ENCODE measurements around the gene GC. TPM values are rescaled to one million over a fixed set of nuclear protein-coding genes. Genes with fewer than 3 reads are reported as not detected.
A peak's percentile ranks its signal among the peaks of the same experiment; 100 is the strongest.

Gene GC
- total and polyA plus RNA-seq, 2 experiments from 2014 or later, result not detected

DNA sequence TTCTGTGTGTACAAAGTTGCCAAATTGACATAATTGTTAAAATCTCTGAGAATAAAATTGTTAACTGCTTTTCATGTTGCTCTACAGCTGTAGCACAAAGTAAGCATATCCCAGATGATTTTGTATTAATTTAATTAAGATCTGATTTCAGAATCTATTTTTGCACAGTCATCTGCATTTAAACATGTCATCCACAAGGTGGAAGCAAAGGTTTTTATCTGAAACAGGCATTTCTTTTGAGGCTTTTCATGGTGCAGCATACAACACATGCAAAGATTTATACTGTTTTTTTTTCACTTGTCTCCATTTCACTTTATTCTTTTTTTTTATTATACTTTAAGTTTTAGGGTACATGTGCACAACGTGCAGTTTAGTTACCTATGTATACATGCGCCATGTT, 51.2 kb downstream of the GC start:
- Histone ChIP-seq H3K27me3 (replicated peaks; ENCODE audit: insufficient read depth) (0 out of 2 replicates have a peak, but pooled peaks cover 19% of the 10 kb centered on the region), H3K9me3 (ENCODE audit: low read depth) (no peaks in the 10 kb centered on the region), H3F3A (ENCODE audit: insufficient read depth) (no peaks in the 10 kb centered on the region), H3K4me3 (no peak overlapping the region), H4K20me1 (ENCODE audit: insufficient read depth) (no peaks in the 10 kb centered on the region), H3K36me3 (ENCODE audit: low read depth) (no peaks in the 10 kb centered on the region), H2AFZ (no peak overlapping the region), H3K79me2 (ENCODE audit: insufficient read depth) (no peaks in the 10 kb centered on the region), H3K9ac (no peak overlapping the region), H3K9me2 (ENCODE audit: insufficient read depth) (no peaks in the 10 kb centered on the region; the same call in 1 of the 2 replicates), H3K27ac (no peak overlapping the region), H3K4me2 (ENCODE audit: unreplicated experiment) (no peak overlapping the region), H3K4me1 (ENCODE audit: insufficient read depth) (no peaks in the 10 kb centered on the region)
- in situ Hi-C loops (cut with MboI), result no loop called here
- no peak for TF ChIP-seq EZH2 (IDR thresholded peaks at IDR 0.05; ENCODE audit: insufficient read depth, poor library complexity, severe bottlenecking)
- TF ChIP-seq EZH2phosphoT487 (IDR thresholded peaks at IDR 0.05; ENCODE audit: insufficient read depth, low read depth), result no peak
- 67 to 69% methylated on average over 2 of the region's 2 CpGs for WGBS, 2 experiments (ENCODE audit: low coverage in 1 of 2, low lambda C conversion rate in 2 of 2, missing lambda C conversion rate in 2 of 2)
- peak; percentile 70 for DNase-seq

DNA sequence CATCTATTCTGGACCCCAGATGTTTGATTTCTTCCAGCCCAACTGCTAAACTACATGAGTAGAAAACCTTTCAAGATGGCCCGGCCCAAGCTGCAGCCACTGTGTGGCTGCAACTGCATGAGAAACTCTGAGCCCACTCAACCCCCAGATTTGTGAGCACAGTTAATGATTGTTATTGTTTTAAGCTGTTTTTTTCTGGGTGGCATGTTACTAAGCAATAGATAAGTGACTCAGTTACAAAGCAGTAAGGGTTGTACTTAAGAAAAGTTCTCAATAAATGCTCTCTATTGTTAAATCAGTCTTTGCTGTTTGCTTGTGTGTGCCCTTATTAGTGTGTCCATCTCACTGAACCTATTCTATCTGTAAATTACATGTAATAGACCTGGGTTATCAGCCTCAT, 51.8 kb downstream of the GC start:
- WGBS, 2 experiments (ENCODE audit: low coverage in 1 of 2, low lambda C conversion rate in 2 of 2, missing lambda C conversion rate in 2 of 2), result 11 to 14% methylated on average over 1 of the region's 1 CpG
- Histone ChIP-seq H3F3A (ENCODE audit: insufficient read depth) (no peaks in the 10 kb centered on the region), H3K27ac (no peak overlapping the region), H3K4me3 (no peak overlapping the region), H3K4me2 (ENCODE audit: unreplicated experiment) (no peak overlapping the region), H3K9me3 (ENCODE audit: low read depth) (no peaks in the 10 kb centered on the region), H3K9ac (no peak overlapping the region), H3K79me2 (ENCODE audit: insufficient read depth) (no peaks in the 10 kb centered on the region), H3K36me3 (ENCODE audit: low read depth) (no peaks in the 10 kb centered on the region), H3K4me1 (ENCODE audit: insufficient read depth) (no peaks in the 10 kb centered on the region), H3K27me3 (replicated peaks; ENCODE audit: insufficient read depth) (0 out of 2 replicates have a peak, but pooled peaks cover 19% of the 10 kb centered on the region), H4K20me1 (ENCODE audit: insufficient read depth) (no peaks in the 10 kb centered on the region), H2AFZ (no peak overlapping the region), H3K9me2 (ENCODE audit: insufficient read depth) (no peaks in the 10 kb centered on the region; the same call in 1 of the 2 replicates)
- TF ChIP-seq EZH2phosphoT487 (IDR thresholded peaks at IDR 0.05; ENCODE audit: insufficient read depth, low read depth) (no peak), EZH2 (IDR thresholded peaks at IDR 0.05; ENCODE audit: insufficient read depth, poor library complexity, severe bottlenecking) (no peak)
- in situ Hi-C loops (cut with MboI), result no loop called here
- DNase-seq, result peak; percentile 31

DNA sequence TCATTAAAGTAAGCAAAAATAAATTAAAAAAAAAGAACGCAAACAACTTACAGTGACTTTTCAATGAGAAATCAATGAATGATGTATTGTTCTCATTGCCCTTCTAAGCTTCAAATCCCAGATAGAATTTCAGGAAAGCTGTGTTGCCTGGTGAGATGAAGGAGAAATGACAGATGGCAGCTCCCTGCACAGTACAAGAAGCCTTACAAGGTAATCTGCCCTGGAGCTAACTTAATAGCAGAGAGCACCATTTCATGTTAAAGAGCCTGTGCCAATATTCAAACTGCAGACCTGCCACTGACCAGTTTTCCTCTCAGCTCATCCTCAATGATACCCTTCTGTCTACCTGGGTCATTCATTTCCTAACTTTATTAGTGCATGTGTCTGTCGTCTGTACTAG, 54.0 kb downstream of the GC start:
- H4K20me1 ChIP-seq (ENCODE audit: insufficient read depth), result no peaks in the 10 kb centered on the region
- TF ChIP-seq EZH2 (IDR thresholded peaks at IDR 0.05; ENCODE audit: insufficient read depth, poor library complexity, severe bottlenecking), result no peak
- TF ChIP-seq EZH2phosphoT487 (IDR thresholded peaks at IDR 0.05; ENCODE audit: insufficient read depth, low read depth), result no peak
- H3K27ac ChIP-seq, result no peak overlapping the region
- H3F3A ChIP-seq (ENCODE audit: insufficient read depth), result no peaks in the 10 kb centered on the region
- no peaks in the 10 kb centered on the region for H3K4me1 ChIP-seq (ENCODE audit: insufficient read depth)
- no peak overlapping the region for H3K4me2 ChIP-seq (ENCODE audit: unreplicated experiment)
- H3K9ac ChIP-seq, result no peak overlapping the region
- 65 to 66% methylated on average over 2 of the region's 2 CpGs for WGBS, 2 experiments (ENCODE audit: low coverage in 1 of 2, low lambda C conversion rate in 2 of 2, missing lambda C conversion rate in 2 of 2)
- no peak overlapping the region for H3K4me3 ChIP-seq
- no peak for DNase-seq
- peaks cover 22% of the 10 kb centered on the region; the same call in 1 of the 2 replicates for H3K27me3 ChIP-seq (replicated peaks; ENCODE audit: insufficient read depth)
- no peaks in the 10 kb centered on the region for H3K36me3 ChIP-seq (ENCODE audit: low read depth)
- H3K9me3 ChIP-seq (ENCODE audit: low read depth), result no peaks in the 10 kb centered on the region
- H3K79me2 ChIP-seq (ENCODE audit: insufficient read depth), result no peaks in the 10 kb centered on the region
- in situ Hi-C loops (cut with MboI), result no loop called here
- H2AFZ ChIP-seq, result no peak overlapping the region
- no peaks in the 10 kb centered on the region for H3K9me2 ChIP-seq (ENCODE audit: insufficient read depth)

DNA sequence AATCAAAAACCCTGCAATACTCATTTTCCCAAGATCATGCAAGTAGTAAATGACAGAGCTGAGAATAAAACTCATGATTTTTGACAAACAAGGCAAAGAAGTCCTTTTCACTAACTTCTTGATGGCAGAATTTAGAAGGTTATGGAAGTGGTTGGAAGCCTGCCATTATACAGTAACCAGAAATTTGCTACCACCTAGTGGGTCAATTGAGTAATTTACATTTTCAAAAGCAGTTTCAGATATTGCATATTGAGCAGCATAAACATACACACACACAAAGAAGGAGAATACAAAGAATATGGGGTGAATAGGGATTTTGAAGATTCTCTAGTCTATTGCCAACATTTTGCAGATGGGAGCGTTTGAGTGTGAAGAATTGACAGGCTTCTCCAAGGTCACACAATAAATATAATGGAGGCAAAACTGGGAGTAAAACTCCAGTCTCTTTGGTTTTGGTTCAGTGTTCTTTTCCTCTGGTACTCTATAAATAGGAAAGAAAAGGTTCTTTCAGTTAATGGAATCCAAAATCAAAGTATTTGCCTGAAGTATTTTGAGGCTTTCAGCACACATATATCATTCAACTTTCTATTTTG, 70.2 kb downstream of the GC start:
- peaks cover 3% of the 10 kb centered on the region; the same call in 1 of the 2 replicates for H3K27me3 ChIP-seq (replicated peaks; ENCODE audit: insufficient read depth)
- in situ Hi-C loops (cut with MboI), result loop anchor here (25.0 kb wide), 2 partner anchors 576 to 1101 kb away; no protein-coding TSS in a partner anchor

More for the DNA sequence above, 70.2 kb downstream of the GC start:
- H3K4me2 ChIP-seq (ENCODE audit: unreplicated experiment), result no peak overlapping the region
- no peak overlapping the region for H3K27ac ChIP-seq
- H3K9me3 ChIP-seq (ENCODE audit: low read depth), result no peaks in the 10 kb centered on the region
- H3F3A ChIP-seq (ENCODE audit: insufficient read depth), result no peaks in the 10 kb centered on the region
- TF ChIP-seq EZH2phosphoT487 (IDR thresholded peaks at IDR 0.05; ENCODE audit: insufficient read depth, low read depth) (no peak), EZH2 (IDR thresholded peaks at IDR 0.05; ENCODE audit: insufficient read depth, poor library complexity, severe bottlenecking) (no peak)
- H3K9me2 ChIP-seq (ENCODE audit: insufficient read depth), result no peaks in the 10 kb centered on the region
- H3K79me2 ChIP-seq (ENCODE audit: insufficient read depth), result no peaks in the 10 kb centered on the region
- DNase-seq, result peak; percentile 84
- H3K4me3 ChIP-seq, result no peak overlapping the region
- 3 to 5% methylated on average over 1 of the region's 1 CpG for WGBS, 2 experiments (ENCODE audit: low coverage in 1 of 2, low lambda C conversion rate in 2 of 2, missing lambda C conversion rate in 2 of 2)
- no peak overlapping the region for H3K9ac ChIP-seq
- H3K4me1 ChIP-seq (ENCODE audit: insufficient read depth), result no peaks in the 10 kb centered on the region
- H2AFZ ChIP-seq, result peak overlapping the region; percentile 45; the same call in 1 of the 2 replicates
- H3K36me3 ChIP-seq (ENCODE audit: low read depth), result no peaks in the 10 kb centered on the region
- H4K20me1 ChIP-seq (ENCODE audit: insufficient read depth), result no peaks in the 10 kb centered on the region

Data from GM23248 (cell line).